HepG2 (cell line): ENCODE measurements around the gene CRYGA. TPM values are rescaled to one million over a fixed set of nuclear protein-coding genes. Genes with fewer than 3 reads are reported as not detected.

Experiments
- ATAC-seq: fragments of 200-7000 bp; cut with Tn5 transposase; 3 replicates; pipeline ENCODE4 v1.9.1; 2020; ENCODE audit warnings: mild to moderate bottlenecking, moderate library complexity
- BruUV-seq: library from RNA; stranded (reverse); fragments of 400-500 nt; replicated peaks from 2 replicates; lab custom pipeline; 2021; lab: Mats Ljungman, UMichigan
- CTCF ChIA-PET: fragments of 300-600 bp; formaldehyde crosslinking; extraction: SDS; loops from one replicate; lab custom pipeline; 2021; ENCODE audit warnings: low total read pairs, inconsistent platforms, low intra/inter-chr PET ratio; lab: Yijun Ruan, JAX
- POLR2A ChIA-PET: fragments of 350-600 bp; sonication (Branson Sonifier 250); formaldehyde crosslinking; loops from one replicate; lab custom pipeline; 2020; ENCODE audit warnings: antibody characterized with exemption, inconsistent platforms; lab: Yijun Ruan, JAX
- DNase-seq: peaks from one replicate; pipeline ENCODE4 v3.0.0-alpha.2; 2015; ENCODE audit warnings: low spot score
- FAIRE-seq: peaks from 3 replicates; lab custom pipeline; 2011; peaks lifted over from hg19 to GRCh38; lab: Jason Lieb, UNC
- H2AFZ ChIP-seq: one replicate; pipeline ENCODE4 v1.6.1; 2011; ENCODE audit warnings: low read length, inconsistent platforms
- H3K27ac ChIP-seq: fragments of 300-600 bp; 3 replicates; pipeline ENCODE4 v1.8.0; 2011; ENCODE audit warnings: mixed run types, mild to moderate bottlenecking, mixed read lengths, low read length, inconsistent platforms; ENCODE audit not compliant: insufficient read depth; ENCODE audit errors: extremely low read length
- H3K27me3 ChIP-seq, 2 experiments: fragments of 200-600 bp in 1 of 2; 2 replicates in 1 of 2; 3 replicates in 1 of 2; pipeline versions ENCODE4 v1.6.0 to v1.8.0; 2011; ENCODE audit warnings: low read length in 2 of 2, mild to moderate bottlenecking in 2 of 2, moderate library complexity in 2 of 2, inconsistent platforms in 1 of 2; ENCODE audit not compliant: insufficient read depth in 2 of 2, control insufficient read depth in 1 of 2
- H3K36me3 ChIP-seq, 2 experiments: fragments of 200-600 bp in 1 of 2; replicated peaks in 1 of 2; 2 replicates in 1 of 2; 3 replicates in 1 of 2; pipeline versions ENCODE4 v1.5.1 to v1.8.0; 2011; ENCODE audit warnings: low read length in 2 of 2, inconsistent platforms in 1 of 2; ENCODE audit not compliant: insufficient read depth in 2 of 2, control insufficient read depth in 1 of 2
- H3K4me1 ChIP-seq: 2 replicates; pipeline ENCODE4 v1.5.1; 2012; ENCODE audit warnings: low read length, inconsistent platforms; ENCODE audit not compliant: insufficient read depth
- H3K4me2 ChIP-seq: 2 replicates; pipeline ENCODE4 v1.6.0; 2011; ENCODE audit warnings: low read depth, low read length, inconsistent platforms
- H3K4me3 ChIP-seq, 3 experiments: fragments of 200-600 bp in 1 of 3; sonication (generic), shearing (Covaris generic) in 1 of 3; replicated peaks in 1 of 3; 2 replicates each; pipeline ENCODE4 v1.5.1; 2011 to 2016; ENCODE audit warnings: low read length in 3 of 3, inconsistent platforms in 2 of 3, low read depth in 2 of 3, mild to moderate bottlenecking in 2 of 3, control low read depth in 1 of 3, mixed read lengths in 1 of 3; ENCODE audit not compliant: insufficient read depth in 1 of 3
- H3K79me2 ChIP-seq: one replicate; pipeline ENCODE4 v1.6.1; 2011; ENCODE audit warnings: low read length, inconsistent platforms; ENCODE audit not compliant: insufficient read depth
- H3K9ac ChIP-seq: 2 replicates; pipeline ENCODE4 v1.6.0; 2011; ENCODE audit warnings: mild to moderate bottlenecking, low read depth, low read length, inconsistent platforms; ENCODE audit not compliant: insufficient read depth
- H3K9me3 ChIP-seq: 2 replicates; pipeline ENCODE4 v1.5.1; 2012; ENCODE audit warnings: mild to moderate bottlenecking, low read length
- H4K20me1 ChIP-seq: 2 replicates; pipeline ENCODE4 v1.6.0; 2011; ENCODE audit warnings: inconsistent platforms, mild to moderate bottlenecking, low read length, moderate library complexity; ENCODE audit not compliant: insufficient read depth
- EP300 ChIP-seq, 3 experiments: sonication (generic) in 1 of 3; formaldehyde crosslinking in 1 of 3; IDR thresholded peaks; 2 replicates each; pipeline versions ENCODE4 v1.5.1 to v1.6.1; 2011 to 2020; ENCODE audit warnings: low read depth in 2 of 3, low read length in 2 of 3, borderline replicate concordance in 1 of 3, improper control_type of control experiment in 1 of 3, mild to moderate bottlenecking in 1 of 3, missing genetic modification reagents in 1 of 3, moderate library complexity in 1 of 3
- JUND ChIP-seq: sonication (generic); formaldehyde crosslinking; IDR thresholded peaks from 2 replicates; pipeline ENCODE4 v1.8.0; 2022; ENCODE audit warnings: mild to moderate bottlenecking, missing genetic modification reagents
- MBD4 ChIP-seq: IDR thresholded peaks from 2 replicates; pipeline ENCODE4 v1.6.1; 2012; ENCODE audit warnings: low read length, inconsistent platforms, borderline replicate concordance
- SMAD3 ChIP-seq: sonication (generic); formaldehyde crosslinking; IDR thresholded peaks from 2 replicates; pipeline ENCODE4 v1.4.0; 2020; ENCODE audit warnings: missing genetic modification reagents
- TFDP1 ChIP-seq: IDR thresholded peaks from 2 replicates; pipeline ENCODE4 v1.6.1; 2016; ENCODE audit warnings: missing compliant biosample characterization, missing genetic modification reagents, borderline replicate concordance
- ZNF12 ChIP-seq: sonication (generic); formaldehyde crosslinking; IDR thresholded peaks from 2 replicates; pipeline ENCODE4 v1.5.0; 2020; ENCODE audit warnings: missing genetic modification reagents
- ZNF121 ChIP-seq: sonication (generic); formaldehyde crosslinking; IDR thresholded peaks from 2 replicates; pipeline ENCODE4 v1.5.0; 2020; ENCODE audit warnings: mild to moderate bottlenecking, missing genetic modification reagents
- ZNF224 ChIP-seq: sonication (generic); formaldehyde crosslinking; IDR thresholded peaks from 2 replicates; pipeline ENCODE4 v1.5.0; 2020; ENCODE audit warnings: mild to moderate bottlenecking, missing genetic modification reagents
- ZNF350 ChIP-seq: sonication (generic); formaldehyde crosslinking; IDR thresholded peaks from 2 replicates; pipeline ENCODE4 v1.4.0; 2020; ENCODE audit warnings: mild to moderate bottlenecking, low read depth, missing genetic modification reagents, borderline replicate concordance
- ZNF432 ChIP-seq: sonication (generic); formaldehyde crosslinking; IDR thresholded peaks from 2 replicates; pipeline ENCODE4 v1.5.0; 2020; ENCODE audit warnings: missing genetic modification reagents, mild to moderate bottlenecking, borderline replicate concordance
- ZNF773 ChIP-seq: sonication (generic); formaldehyde crosslinking; IDR thresholded peaks from 2 replicates; pipeline ENCODE4 v1.4.0; 2020; ENCODE audit warnings: missing genetic modification reagents, borderline replicate concordance
- WGBS: methylation state at CpG from one replicate; pipeline ENCODE4 v1.1.6; 2017; ENCODE audit warnings: low lambda C conversion rate; 5-methylcytosine and 5-hydroxymethylcytosine counted together
- in situ Hi-C: cut with HindIII; loops from 2 replicates; pipeline ENCODE4 v1.10.0; 2017; ENCODE audit warnings: low pct_unique_long_range_greater_than_20kb; ENCODE audit not compliant: extremely low pct_ligation_motif_present
- intact Hi-C: fragments of 100-400 bp; cut with micrococcal nuclease; formaldehyde crosslinking; loops from one replicate; pipeline ENCODE4 v1.10.0; 2022; ENCODE audit not compliant: unreplicated experiment
- polyA plus RNA-seq, 8 experiments: library from polyadenylated mRNA; depleted of rRNA in 3 of 8; stranded (reverse) in 7 of 8; unstranded in 1 of 8; fragments of >200 nt; fragmentation: Illumina TruSeq in 4 of 8; extraction: Trizol in 4 of 8; gene quantifications; 2 replicates each; pipeline versions ENCODE4 v1.2.1 to v1.2.3, GENCODE V29; 2011 to 2016; ENCODE audit warnings: low read depth in 4 of 8, missing spikeins in 1 of 8, mixed read lengths in 1 of 8; ENCODE audit not compliant: insufficient read depth in 1 of 8
- total RNA-seq, 5 experiments: library from RNA; depleted of rRNA; stranded (reverse); fragments of >200 nt; fragmentation: Illumina TruSeq; extraction: Trizol; gene quantifications; 2 replicates each; pipeline ENCODE4 v1.2.3, GENCODE V29; 2016; ENCODE audit warnings: low read depth in 1 of 5
- TF ChIP-seq, protein P1 (sequence below): sonication (generic); formaldehyde crosslinking; IDR thresholded peaks from 2 replicates; pipeline ENCODE4 v1.4.0; 2020; ENCODE audit warnings: missing genetic modification reagents

The CRYGA gene
- total and polyA plus RNA-seq, 2 of the 13 experiments (the other 11 are each of a cell fraction or from before 2014, with no cell fraction given): not detected

GRCh38 chr2:208127090-208127489 is 36.3 kb downstream of the CRYGA start:
- H3K79me2 ChIP-seq: no peaks in the 10 kb centered on the region
- in situ Hi-C loops (no loop called here), intact Hi-C loops (no loop called here)
- no peak overlapping the region for H3K4me3 ChIP-seq
- no peak for TF ChIP-seq TFDP1 (CRISPR knock-in tag)
- no peak for TF ChIP-seq ZNF224
- TF ChIP-seq, protein P1, sequence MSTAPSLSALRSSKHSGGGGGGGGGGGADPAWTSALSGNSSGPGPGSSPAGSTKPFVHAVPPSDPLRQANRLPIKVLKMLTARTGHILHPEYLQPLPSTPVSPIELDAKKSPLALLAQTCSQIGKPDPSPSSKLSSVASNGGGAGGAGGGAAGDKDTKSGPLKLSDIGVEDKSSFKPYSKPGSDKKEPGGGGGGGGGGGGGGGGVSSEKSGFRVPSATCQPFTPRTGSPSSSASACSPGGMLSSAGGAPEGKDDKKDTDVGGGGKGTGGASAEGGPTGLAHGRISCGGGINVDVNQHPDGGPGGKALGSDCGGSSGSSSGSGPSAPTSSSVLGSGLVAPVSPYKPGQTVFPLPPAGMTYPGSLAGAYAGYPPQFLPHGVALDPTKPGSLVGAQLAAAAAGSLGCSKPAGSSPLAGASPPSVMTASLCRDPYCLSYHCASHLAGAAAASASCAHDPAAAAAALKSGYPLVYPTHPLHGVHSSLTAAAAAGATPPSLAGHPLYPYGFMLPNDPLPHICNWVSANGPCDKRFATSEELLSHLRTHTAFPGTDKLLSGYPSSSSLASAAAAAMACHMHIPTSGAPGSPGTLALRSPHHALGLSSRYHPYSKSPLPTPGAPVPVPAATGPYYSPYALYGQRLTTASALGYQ (CRISPR knock-in tag): no peak
- no peak for TF ChIP-seq SMAD3 (CRISPR knock-in tag)
- no peak for TF ChIP-seq ZNF12
- TF ChIP-seq JUND (CRISPR knock-in tag): no peak
- no peak for TF ChIP-seq ZNF432 (CRISPR knock-in tag)
- no peak for TF ChIP-seq ZNF121 (CRISPR knock-in tag)
- TF ChIP-seq ZNF773: no peak
- TF ChIP-seq MBD4: no peak
- no peak for TF ChIP-seq ZNF350 (CRISPR knock-in tag)
- TF ChIP-seq EP300 (IDR thresholded peaks at IDR 0.05; ENCODE audit: low read depth in 2 of 2, low read length in 2 of 2): no peak
- TF ChIP-seq EP300 (CRISPR knock-in tag; IDR thresholded peaks at IDR 0.05; ENCODE audit: borderline replicate concordance): no peak
- ChIA-PET CTCF (no interaction called here), POLR2A (no interaction called here)
- H2AFZ ChIP-seq: no peak overlapping the region
- no TSS peak for BruUV-seq
- no peaks in the 10 kb centered on the region for H3K36me3 ChIP-seq
- ATAC-seq: no peak
- H3K9me3 ChIP-seq: no peaks in the 10 kb centered on the region
- H3K4me1 ChIP-seq: peaks cover 28% of the 10 kb centered on the region
- 79% methylated on average over 4 of the region's 4 CpGs for WGBS
- H3K27me3 ChIP-seq: no peaks in the 10 kb centered on the region
- no peaks in the 10 kb centered on the region for H4K20me1 ChIP-seq
- H3K4me2 ChIP-seq: no peak overlapping the region
- FAIRE-seq: no peak
- no peak overlapping the region for H3K27ac ChIP-seq
- DNase-seq: no peak
- no peak overlapping the region for H3K9ac ChIP-seq
